H9 (cell line): Measurements from ENCODE around the gene PTPRN2. TPM values are rescaled to one million over a fixed set of nuclear protein-coding genes. Genes with fewer than 3 reads are reported as not detected.

Experiments
- DNase-seq: peaks from one replicate; pipeline ENCODE4 v3.0.0-alpha.2; 2017
- H2AFZ ChIP-seq: one replicate; pipeline ENCODE4 v1.6.1; 2013; ENCODE audit warnings: mild to moderate bottlenecking, low read length, control low read depth, moderate library complexity
- H2AK5ac ChIP-seq: 2 replicates; pipeline ENCODE4 v1.6.1; 2013; ENCODE audit warnings: low read length, control low read depth, mixed read lengths; ENCODE audit not compliant: insufficient read length
- H2BK120ac ChIP-seq: one replicate; pipeline ENCODE4 v1.6.1; 2013; ENCODE audit warnings: low read depth, mild to moderate bottlenecking, low read length, control low read depth, inconsistent platforms; ENCODE audit not compliant: poor library complexity, severe bottlenecking
- H2BK12ac ChIP-seq: 2 replicates; pipeline ENCODE4 v1.6.1; 2013; ENCODE audit warnings: low read length, control low read depth, mixed read lengths, low read depth; ENCODE audit not compliant: insufficient read length
- H2BK15ac ChIP-seq: 2 replicates; pipeline ENCODE4 v1.6.1; 2013; ENCODE audit warnings: low read depth, low read length, control low read depth
- H2BK20ac ChIP-seq: one replicate; pipeline ENCODE4 v1.6.1; 2013; ENCODE audit warnings: low read depth, mild to moderate bottlenecking, low read length, control low read depth, inconsistent platforms; ENCODE audit not compliant: poor library complexity, severe bottlenecking
- H2BK5ac ChIP-seq: 2 replicates; pipeline ENCODE4 v1.6.1; 2013; ENCODE audit warnings: low read length, control low read depth, mixed read lengths; ENCODE audit not compliant: insufficient read length
- H3K14ac ChIP-seq: 2 replicates; pipeline ENCODE4 v1.6.1; 2013; ENCODE audit warnings: low read length, control low read depth; ENCODE audit not compliant: insufficient read depth
- H3K18ac ChIP-seq: 2 replicates; pipeline ENCODE4 v1.6.1; 2013; ENCODE audit warnings: low read depth, mild to moderate bottlenecking, mixed read lengths, low read length, control low read depth; ENCODE audit not compliant: insufficient read length
- H3K23ac ChIP-seq: 2 replicates; pipeline ENCODE4 v1.6.1; 2013; ENCODE audit warnings: low read length, control low read depth, mixed read lengths, low read depth; ENCODE audit not compliant: insufficient read length
- H3K23me2 ChIP-seq: 2 replicates; pipeline ENCODE4 v1.6.1; 2013; ENCODE audit warnings: low read depth, mild to moderate bottlenecking, mixed read lengths, low read length, control low read depth; ENCODE audit not compliant: insufficient read length, poor library complexity, severe bottlenecking
- H3K27ac ChIP-seq: 2 replicates; pipeline ENCODE4 v1.5.1; 2013; ENCODE audit warnings: low read length, control low read depth, mixed read lengths, low read depth; ENCODE audit not compliant: insufficient read length
- H3K27me3 ChIP-seq: 2 replicates; pipeline ENCODE4 v1.6.1; 2013; ENCODE audit warnings: low read length, control low read depth, inconsistent platforms; ENCODE audit not compliant: insufficient read depth
- H3K4ac ChIP-seq: 2 replicates; pipeline ENCODE4 v1.6.1; 2013; ENCODE audit warnings: low read depth, mild to moderate bottlenecking, control low read depth, inconsistent platforms, low read length, moderate library complexity
- H3K4me1 ChIP-seq: 2 replicates; pipeline ENCODE4 v1.6.1; 2013; ENCODE audit warnings: low read length, control low read depth, inconsistent platforms; ENCODE audit not compliant: insufficient read depth
- H3K4me2 ChIP-seq: 2 replicates; pipeline ENCODE4 v1.6.1; 2013; ENCODE audit warnings: low read length, control low read depth, mixed read lengths; ENCODE audit not compliant: insufficient read length, insufficient read depth
- H3K56ac ChIP-seq: 2 replicates; pipeline ENCODE4 v1.6.1; 2013; ENCODE audit warnings: low read depth, mild to moderate bottlenecking, mixed read lengths, low read length, control low read depth; ENCODE audit not compliant: insufficient read length
- H3K79me1 ChIP-seq: 2 replicates; pipeline ENCODE4 v1.6.1; 2013; ENCODE audit warnings: low read depth, mild to moderate bottlenecking, moderate library complexity, low read length, control low read depth, inconsistent platforms; ENCODE audit not compliant: insufficient read depth, poor library complexity, severe bottlenecking
- H3K79me2 ChIP-seq: 2 replicates; pipeline ENCODE4 v1.6.1; 2013; ENCODE audit warnings: low read length, control low read depth, inconsistent platforms; ENCODE audit not compliant: insufficient read depth
- H3K9ac ChIP-seq: 2 replicates; pipeline ENCODE4 v1.6.1; 2013; ENCODE audit warnings: low read length, control low read depth, mixed read lengths; ENCODE audit not compliant: insufficient read length; ENCODE audit errors: extremely low read depth
- H3K9me3 ChIP-seq: one replicate; pipeline ENCODE4 v1.6.1; 2013; ENCODE audit warnings: low read depth, low read length, inconsistent platforms; ENCODE audit not compliant: control insufficient read depth
- H3T11ph ChIP-seq: one replicate; pipeline ENCODE4 v1.6.1; 2013; ENCODE audit warnings: mild to moderate bottlenecking, low read length, control low read depth, inconsistent platforms
- H4K20me1 ChIP-seq: one replicate; pipeline ENCODE4 v1.6.1; 2013; ENCODE audit not compliant: control insufficient read depth, insufficient read length, insufficient read depth
- H4K5ac ChIP-seq: 2 replicates; pipeline ENCODE4 v1.6.1; 2013; ENCODE audit warnings: low read depth, mild to moderate bottlenecking, mixed read lengths, low read length, control low read depth; ENCODE audit not compliant: insufficient read length
- H4K8ac ChIP-seq: replicated peaks from 2 replicates; pipeline ENCODE4 v1.6.1; 2013; ENCODE audit warnings: low read length, control low read depth, mixed read lengths, low read depth; ENCODE audit not compliant: insufficient read length
- H4K91ac ChIP-seq: 2 replicates; pipeline ENCODE4 v1.6.1; 2013; ENCODE audit warnings: low read depth, mild to moderate bottlenecking, moderate library complexity, mixed read lengths, low read length, control low read depth; ENCODE audit not compliant: insufficient read length
- H3K27ac Mint-ChIP-seq, 3 experiments: 2 replicates in 2 of 3; 3 replicates in 1 of 3; pipeline ENCODE4 v1.8.0; 2020 to 2021; ENCODE audit warnings: mixed read lengths in 3 of 3, mild to moderate bottlenecking in 1 of 3, moderate library complexity in 1 of 3
- H3K27me3 Mint-ChIP-seq: 2 replicates; pipeline ENCODE4 v1.8.0; 2021; ENCODE audit warnings: low read depth, mild to moderate bottlenecking, moderate library complexity, mixed read lengths
- H3K36me3 Mint-ChIP-seq, 3 experiments: 2 replicates in 2 of 3; 3 replicates in 1 of 3; pipeline ENCODE4 v1.8.0; 2020 to 2021; ENCODE audit warnings: low read depth in 3 of 3, mixed read lengths in 3 of 3; ENCODE audit not compliant: insufficient read depth in 1 of 3
- H3K4me1 Mint-ChIP-seq, 2 experiments: 2 replicates each; pipeline ENCODE4 v1.8.0; 2020; ENCODE audit warnings: mixed read lengths in 2 of 2
- H3K4me3 Mint-ChIP-seq, 2 experiments: 2 replicates in 1 of 2; 3 replicates in 1 of 2; pipeline ENCODE4 v1.8.0; 2020 to 2021; ENCODE audit warnings: mild to moderate bottlenecking in 2 of 2, mixed read lengths in 2 of 2, moderate library complexity in 1 of 2
- H3K9me3 Mint-ChIP-seq, 2 experiments: 2 replicates in 1 of 2; 3 replicates in 1 of 2; pipeline ENCODE4 v1.8.0; 2020; ENCODE audit warnings: mild to moderate bottlenecking in 2 of 2, mixed read lengths in 2 of 2, moderate library complexity in 1 of 2
- WGBS: extraction: QIAGEN DNeasy Blood & Tissue Kit; methylation state at CpG from one replicate; pipeline ENCODE4 v1.1.7; 2013; ENCODE audit warnings: missing lambda C conversion rate, low lambda C conversion rate, mixed read lengths; ENCODE audit not compliant: insufficient read length; ENCODE audit errors: extremely low coverage; 5-methylcytosine and 5-hydroxymethylcytosine counted together
- total RNA-seq: library from RNA; stranded (reverse); gene quantifications from 2 replicates; pipeline ENCODE4 v1.2.1, GENCODE V29; 2021
- TF ChIP-seq, protein P1 (sequence below): fragments of 200-600 bp; sonication (generic); conservative IDR thresholded peaks from 3 replicates; pipeline ENCODE4 v1.8.0; 2021; ENCODE audit warnings: antibody characterized with exemption, mild to moderate bottlenecking

Gene PTPRN2
- total RNA-seq, 1 experiment from 2014 or later = 5.2 TPM

- H4K91ac ChIP-seq = no peak overlapping the region
- H3K27me3 ChIP-seq = no peaks in the 10 kb centered on the region
- no peak overlapping the region for H3T11ph ChIP-seq
- peaks cover 3% of the 10 kb centered on the region for H3K27me3 Mint-ChIP-seq
- no peaks in the 10 kb centered on the region for H3K4me1 ChIP-seq
- H2BK20ac ChIP-seq = no peak overlapping the region
- H3K27ac Mint-ChIP-seq = no peak overlapping the region
- no peak overlapping the region for H3K56ac ChIP-seq
- H3K36me3 Mint-ChIP-seq = peaks cover 0 to 2% (median 2%) of the 10 kb centered on the region in 3 experiments; a peak in 2 of 7 replicates
- no peak overlapping the region for H3K4me3 Mint-ChIP-seq
- H4K5ac ChIP-seq = no peak overlapping the region
- no peaks in the 10 kb centered on the region for H3K79me2 ChIP-seq
- H2BK120ac ChIP-seq = no peak overlapping the region
- H2BK5ac ChIP-seq = no peak overlapping the region
- no CpG with 5 or more reads among the region's 16 CpGs for WGBS
- TF ChIP-seq, protein P1, sequence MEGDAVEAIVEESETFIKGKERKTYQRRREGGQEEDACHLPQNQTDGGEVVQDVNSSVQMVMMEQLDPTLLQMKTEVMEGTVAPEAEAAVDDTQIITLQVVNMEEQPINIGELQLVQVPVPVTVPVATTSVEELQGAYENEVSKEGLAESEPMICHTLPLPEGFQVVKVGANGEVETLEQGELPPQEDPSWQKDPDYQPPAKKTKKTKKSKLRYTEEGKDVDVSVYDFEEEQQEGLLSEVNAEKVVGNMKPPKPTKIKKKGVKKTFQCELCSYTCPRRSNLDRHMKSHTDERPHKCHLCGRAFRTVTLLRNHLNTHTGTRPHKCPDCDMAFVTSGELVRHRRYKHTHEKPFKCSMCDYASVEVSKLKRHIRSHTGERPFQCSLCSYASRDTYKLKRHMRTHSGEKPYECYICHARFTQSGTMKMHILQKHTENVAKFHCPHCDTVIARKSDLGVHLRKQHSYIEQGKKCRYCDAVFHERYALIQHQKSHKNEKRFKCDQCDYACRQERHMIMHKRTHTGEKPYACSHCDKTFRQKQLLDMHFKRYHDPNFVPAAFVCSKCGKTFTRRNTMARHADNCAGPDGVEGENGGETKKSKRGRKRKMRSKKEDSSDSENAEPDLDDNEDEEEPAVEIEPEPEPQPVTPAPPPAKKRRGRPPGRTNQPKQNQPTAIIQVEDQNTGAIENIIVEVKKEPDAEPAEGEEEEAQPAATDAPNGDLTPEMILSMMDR = no peak
- no peak overlapping the region for H3K4ac ChIP-seq
- H3K18ac ChIP-seq = no peak overlapping the region
- no peak for DNase-seq
- H3K14ac ChIP-seq = no peak overlapping the region
- H2AK5ac ChIP-seq = no peak overlapping the region
- peaks cover 0 to 6% of the 10 kb centered on the region in 2 experiments; a peak in 1 of 5 replicates for H3K9me3 Mint-ChIP-seq
- H2BK15ac ChIP-seq = no peak overlapping the region
- no peak overlapping the region for H3K23ac ChIP-seq
- no peak overlapping the region for H2AFZ ChIP-seq
- no peak overlapping the region for H4K8ac ChIP-seq
- peaks cover 3 to 23% of the 10 kb centered on the region in 2 experiments; a peak in 3 of 4 replicates for H3K4me1 Mint-ChIP-seq
- no peaks in the 10 kb centered on the region for H4K20me1 ChIP-seq
- no peaks in the 10 kb centered on the region for H3K23me2 ChIP-seq
- H3K79me1 ChIP-seq = no peaks in the 10 kb centered on the region
- H3K27ac ChIP-seq = no peak overlapping the region
- H2BK12ac ChIP-seq = no peak overlapping the region
- no peak overlapping the region for H3K4me2 ChIP-seq
- H3K9ac ChIP-seq = no peak overlapping the region
- no peaks in the 10 kb centered on the region for H3K9me3 ChIP-seq
These were observed 591.1 kb downstream of the PTPRN2 start for GRCh38 chr7:157996359-157997079.
